Neural cell (in vitro differentiated cells): ENCODE measurements around the gene ABCA1. TPM values are rescaled to one million over a fixed set of nuclear protein-coding genes. Genes with fewer than 3 reads are reported as not detected.

ENCODE experiments used
- H2AFZ ChIP-seq: fragments of 200-600, 300-800 bp; sonication (generic), shearing (Covaris generic); 2 replicates; pipeline ENCODE4 v1.6.0; 2014; ENCODE audit warnings: low read depth, mild to moderate bottlenecking, antibody characterized with exemption, low read length, moderate library complexity
- H3F3A ChIP-seq: fragments of 200-600 bp; shearing (Covaris generic); 2 replicates; pipeline ENCODE4 v1.6.1; 2016; ENCODE audit warnings: mild to moderate bottlenecking, moderate library complexity, mixed read lengths, antibody characterized with exemption, low read length; ENCODE audit not compliant: insufficient read depth, poor library complexity, severe bottlenecking
- H3K27ac ChIP-seq: fragments of 200-600, 300-800 bp; sonication (generic), shearing (Covaris generic); 2 replicates; pipeline ENCODE4 v1.5.1; 2014; ENCODE audit warnings: mild to moderate bottlenecking, low read length, moderate library complexity
- H3K27me3 ChIP-seq: fragments of 300-800, 200-600 bp; sonication (generic), shearing (Covaris generic); 2 replicates; pipeline ENCODE4 v1.6.0; 2014; ENCODE audit warnings: mild to moderate bottlenecking, low read depth, low read length, moderate library complexity; ENCODE audit not compliant: insufficient read depth
- H3K36me3 ChIP-seq: fragments of 300-800, 200-600 bp; sonication (generic), shearing (Covaris generic); 2 replicates; pipeline ENCODE4 v1.5.1; 2014; ENCODE audit warnings: mild to moderate bottlenecking, antibody characterized with exemption, low read length, moderate library complexity; ENCODE audit not compliant: insufficient read depth
- H3K4me2 ChIP-seq: fragments of 300-800, 200-600 bp; sonication (generic), shearing (Covaris generic); 2 replicates; pipeline ENCODE4 v1.6.0; 2014; ENCODE audit warnings: mild to moderate bottlenecking, low read length
- H3K4me3 ChIP-seq: fragments of 300-800, 200-600 bp; sonication (generic), shearing (Covaris generic); 2 replicates; pipeline ENCODE4 v1.5.1; 2014; ENCODE audit warnings: mild to moderate bottlenecking, low read length, moderate library complexity
- H3K79me2 ChIP-seq: fragments of 200-600 bp; shearing (Covaris generic); replicated peaks from 2 replicates; pipeline ENCODE4 v1.6.0; 2014; ENCODE audit warnings: mild to moderate bottlenecking, low read length, moderate library complexity; ENCODE audit not compliant: insufficient read depth
- H3K9ac ChIP-seq: fragments of 300-800, 200-600 bp; sonication (generic), shearing (Covaris generic); 2 replicates; pipeline ENCODE4 v1.6.1; 2016; ENCODE audit warnings: mild to moderate bottlenecking, low read length, mixed read lengths
- H3K9me2 ChIP-seq: fragments of 200-600 bp; shearing (Covaris generic); 2 replicates; pipeline ENCODE4 v1.6.1; 2016; ENCODE audit warnings: mild to moderate bottlenecking, low read length, mixed read lengths; ENCODE audit not compliant: insufficient read depth
- H3K9me3 ChIP-seq: fragments of 200-600, 300-800 bp; sonication (generic), shearing (Covaris generic); 2 replicates; pipeline ENCODE4 v1.6.1; 2016; ENCODE audit warnings: mild to moderate bottlenecking, mixed run types, low read length, moderate library complexity, mixed read lengths
- H4K20me1 ChIP-seq: fragments of 200-600 bp; shearing (Covaris generic); 2 replicates; pipeline ENCODE4 v1.6.1; 2016; ENCODE audit warnings: mild to moderate bottlenecking, mixed run types; ENCODE audit not compliant: insufficient read depth
- EP300 ChIP-seq: fragments of 450-650 bp; conservative IDR thresholded peaks from 2 replicates; pipeline ENCODE4 v1.6.1; 2014; ENCODE audit warnings: antibody characterized with exemption, mild to moderate bottlenecking, moderate library complexity; ENCODE audit not compliant: poor library complexity, severe bottlenecking
- EZH2 ChIP-seq: fragments of 200-600, 300-800 bp; shearing (Covaris generic), sonication (generic); IDR thresholded peaks from 2 replicates; pipeline ENCODE4 v1.6.1; 2014; ENCODE audit warnings: antibody characterized with exemption, low read length, borderline replicate concordance, mild to moderate bottlenecking; ENCODE audit not compliant: insufficient read depth, poor library complexity, severe bottlenecking
- MXI1 ChIP-seq: fragments of 450-650 bp; conservative IDR thresholded peaks from 2 replicates; pipeline ENCODE4 v1.6.1; 2014; ENCODE audit warnings: antibody characterized with exemption, mild to moderate bottlenecking; ENCODE audit not compliant: poor library complexity, severe bottlenecking
- POLR2AphosphoS5 ChIP-seq: IDR thresholded peaks from 2 replicates; pipeline ENCODE4 v1.6.1; 2012
- RAD21 ChIP-seq: fragments of 450-650 bp; conservative IDR thresholded peaks from 2 replicates; pipeline ENCODE4 v1.6.1; 2014; ENCODE audit warnings: antibody characterized with exemption, mild to moderate bottlenecking, moderate library complexity
- REST ChIP-seq: IDR thresholded peaks from 2 replicates; pipeline ENCODE4 v1.6.1; 2012; ENCODE audit warnings: borderline replicate concordance
- SMC3 ChIP-seq: fragments of 450-650 bp; conservative IDR thresholded peaks from 2 replicates; pipeline ENCODE4 v1.6.1; 2014; ENCODE audit warnings: antibody characterized with exemption, mild to moderate bottlenecking, moderate library complexity; ENCODE audit not compliant: poor library complexity
- TAF1 ChIP-seq: IDR thresholded peaks from 2 replicates; pipeline ENCODE4 v1.6.1; 2012; ENCODE audit warnings: low read depth
- polyA plus RNA-seq: library from polyadenylated mRNA; depleted of rRNA; stranded (reverse); fragments of >200 nt; gene quantifications from 2 replicates; pipeline ENCODE4 v1.2.3, GENCODE V29; 2014
- TF ChIP-seq, protein P1 (sequence below): fragments of 450-650 bp; IDR thresholded peaks from 2 replicates; pipeline ENCODE4 v1.5.1; 2014; ENCODE audit warnings: antibody characterized with exemption, mild to moderate bottlenecking, moderate library complexity; ENCODE audit not compliant: poor library complexity, severe bottlenecking

Gene ABCA1
- polyA plus RNA-seq, 1 donor from 2014 or later, result 5.2 TPM

- Histone ChIP-seq H3K4me2 (peak overlapping the region; percentile 57), H3K9me3 (no peaks in the 10 kb centered on the region), H3K36me3 (no peaks in the 10 kb centered on the region), H2AFZ (no peak overlapping the region), H3K79me2 (no peaks in the 10 kb centered on the region), H3K9me2 (no peaks in the 10 kb centered on the region), H3K9ac (no peak overlapping the region), H3F3A (no peaks in the 10 kb centered on the region), H3K27ac (no peak overlapping the region), H3K27me3 (no peaks in the 10 kb centered on the region), H4K20me1 (no peaks in the 10 kb centered on the region), H3K4me3 (no peak overlapping the region)
- TF ChIP-seq TAF1, result no peak
- TF ChIP-seq EP300, result no peak
- no peak for TF ChIP-seq RAD21
- TF ChIP-seq EZH2, result no peak
These were observed 181.7 kb downstream of the ABCA1 start for GRCh38 chr9:104746285-104746684.

- no peaks in the 10 kb centered on the region for H4K20me1 ChIP-seq
- H3K4me2 ChIP-seq, result no peak overlapping the region
- no peak overlapping the region for H3K27ac ChIP-seq
- H3K27me3 ChIP-seq, result no peaks in the 10 kb centered on the region
- no peaks in the 10 kb centered on the region for H3K36me3 ChIP-seq
- no peaks in the 10 kb centered on the region for H3K9me3 ChIP-seq
- H2AFZ ChIP-seq, result no peak overlapping the region
- no peak overlapping the region for H3K4me3 ChIP-seq
- no peaks in the 10 kb centered on the region for H3F3A ChIP-seq
- H3K9me2 ChIP-seq, result no peaks in the 10 kb centered on the region
- TF ChIP-seq RAD21, result no peak
- TF ChIP-seq REST, result no peak
- no peak for TF ChIP-seq EP300
- no peak for TF ChIP-seq POLR2AphosphoS5
- TF ChIP-seq SMC3, result no peak
- TF ChIP-seq MXI1, result no peak
- H3K9ac ChIP-seq, result no peak overlapping the region
- H3K79me2 ChIP-seq, result no peaks in the 10 kb centered on the region
These were observed 182.1 kb downstream of the ABCA1 start for GRCh38 chr9:104745852-104746251.

DNA sequence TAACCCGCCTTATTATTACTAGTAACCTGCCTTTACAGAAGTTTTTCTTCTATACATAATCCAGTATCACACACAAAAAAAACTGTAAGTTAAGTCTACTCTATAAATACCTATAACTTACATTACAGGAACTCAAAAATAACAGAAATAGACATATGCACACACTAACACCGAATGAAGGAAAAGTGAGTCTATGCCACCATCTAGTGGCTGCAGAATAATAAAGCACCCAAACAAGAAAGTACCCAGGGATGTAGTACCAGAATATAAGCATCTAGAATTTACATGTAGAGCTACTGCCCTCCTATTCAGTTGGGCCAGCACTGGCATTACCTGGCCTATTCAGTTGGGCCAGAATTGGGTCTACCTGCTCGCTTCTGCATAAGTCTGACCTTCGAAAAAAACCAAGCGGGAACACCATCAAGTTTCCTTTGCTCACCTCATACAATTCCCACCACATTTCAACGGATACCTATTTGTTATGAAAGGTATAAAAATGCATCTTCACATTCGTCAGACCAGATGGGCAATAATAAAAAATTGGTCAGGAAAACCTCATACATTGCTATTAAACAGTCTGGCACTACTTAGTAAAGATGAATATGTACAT, 184.5 kb downstream of the ABCA1 start:
- Histone ChIP-seq H3F3A (no peaks in the 10 kb centered on the region), H3K9me3 (no peaks in the 10 kb centered on the region), H3K4me3 (no peak overlapping the region), H3K9ac (no peak overlapping the region), H3K4me2 (no peak overlapping the region), H4K20me1 (no peaks in the 10 kb centered on the region), H3K9me2 (no peaks in the 10 kb centered on the region), H3K36me3 (no peaks in the 10 kb centered on the region), H2AFZ (no peak overlapping the region), H3K79me2 (no peaks in the 10 kb centered on the region), H3K27ac (no peak overlapping the region), H3K27me3 (no peaks in the 10 kb centered on the region)
- TF ChIP-seq EP300 (no peak), EZH2 (no peak), RAD21 (peak; percentile 92), SMC3 (peak; percentile 89)
- TF ChIP-seq, protein P1, sequence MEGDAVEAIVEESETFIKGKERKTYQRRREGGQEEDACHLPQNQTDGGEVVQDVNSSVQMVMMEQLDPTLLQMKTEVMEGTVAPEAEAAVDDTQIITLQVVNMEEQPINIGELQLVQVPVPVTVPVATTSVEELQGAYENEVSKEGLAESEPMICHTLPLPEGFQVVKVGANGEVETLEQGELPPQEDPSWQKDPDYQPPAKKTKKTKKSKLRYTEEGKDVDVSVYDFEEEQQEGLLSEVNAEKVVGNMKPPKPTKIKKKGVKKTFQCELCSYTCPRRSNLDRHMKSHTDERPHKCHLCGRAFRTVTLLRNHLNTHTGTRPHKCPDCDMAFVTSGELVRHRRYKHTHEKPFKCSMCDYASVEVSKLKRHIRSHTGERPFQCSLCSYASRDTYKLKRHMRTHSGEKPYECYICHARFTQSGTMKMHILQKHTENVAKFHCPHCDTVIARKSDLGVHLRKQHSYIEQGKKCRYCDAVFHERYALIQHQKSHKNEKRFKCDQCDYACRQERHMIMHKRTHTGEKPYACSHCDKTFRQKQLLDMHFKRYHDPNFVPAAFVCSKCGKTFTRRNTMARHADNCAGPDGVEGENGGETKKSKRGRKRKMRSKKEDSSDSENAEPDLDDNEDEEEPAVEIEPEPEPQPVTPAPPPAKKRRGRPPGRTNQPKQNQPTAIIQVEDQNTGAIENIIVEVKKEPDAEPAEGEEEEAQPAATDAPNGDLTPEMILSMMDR, result peak; percentile 91
